HepG2 (cell line): Measurements from ENCODE around the gene ESYT1. TPM values are rescaled to one million over a fixed set of nuclear protein-coding genes. Genes with fewer than 3 reads are reported as not detected.

Experiments
- ATAC-seq: fragments of 200-7000 bp; cut with Tn5 transposase; 3 replicates; pipeline ENCODE4 v1.9.1; 2020; ENCODE audit warnings: mild to moderate bottlenecking, moderate library complexity
- BruUV-seq: library from RNA; stranded (reverse); fragments of 400-500 nt; replicated peaks from 2 replicates; lab custom pipeline; 2021; lab: Mats Ljungman, UMichigan
- CTCF ChIA-PET: fragments of 300-600 bp; formaldehyde crosslinking; extraction: SDS; loops from one replicate; lab custom pipeline; 2021; ENCODE audit warnings: low total read pairs, inconsistent platforms, low intra/inter-chr PET ratio; lab: Yijun Ruan, JAX
- POLR2A ChIA-PET: fragments of 350-600 bp; sonication (Branson Sonifier 250); formaldehyde crosslinking; loops from one replicate; lab custom pipeline; 2020; ENCODE audit warnings: antibody characterized with exemption, inconsistent platforms; lab: Yijun Ruan, JAX
- DNase-seq: peaks from one replicate; pipeline ENCODE4 v3.0.0-alpha.2; 2015; ENCODE audit warnings: low spot score
- FAIRE-seq: peaks from 3 replicates; lab custom pipeline; 2011; peaks lifted over from hg19 to GRCh38; lab: Jason Lieb, UNC
- H2AFZ ChIP-seq: one replicate; pipeline ENCODE4 v1.6.1; 2011; ENCODE audit warnings: low read length, inconsistent platforms
- H3K27ac ChIP-seq: fragments of 300-600 bp; 3 replicates; pipeline ENCODE4 v1.8.0; 2011; ENCODE audit warnings: mixed run types, mild to moderate bottlenecking, mixed read lengths, low read length, inconsistent platforms; ENCODE audit not compliant: insufficient read depth; ENCODE audit errors: extremely low read length
- H3K27me3 ChIP-seq, 2 experiments: fragments of 200-600 bp in 1 of 2; 2 replicates in 1 of 2; 3 replicates in 1 of 2; pipeline versions ENCODE4 v1.6.0 to v1.8.0; 2011; ENCODE audit warnings: low read length in 2 of 2, mild to moderate bottlenecking in 2 of 2, moderate library complexity in 2 of 2, inconsistent platforms in 1 of 2; ENCODE audit not compliant: insufficient read depth in 2 of 2, control insufficient read depth in 1 of 2
- H3K36me3 ChIP-seq, 2 experiments: fragments of 200-600 bp in 1 of 2; replicated peaks in 1 of 2; 2 replicates in 1 of 2; 3 replicates in 1 of 2; pipeline versions ENCODE4 v1.5.1 to v1.8.0; 2011; ENCODE audit warnings: low read length in 2 of 2, inconsistent platforms in 1 of 2; ENCODE audit not compliant: insufficient read depth in 2 of 2, control insufficient read depth in 1 of 2
- H3K4me1 ChIP-seq: 2 replicates; pipeline ENCODE4 v1.5.1; 2012; ENCODE audit warnings: low read length, inconsistent platforms; ENCODE audit not compliant: insufficient read depth
- H3K4me2 ChIP-seq: 2 replicates; pipeline ENCODE4 v1.6.0; 2011; ENCODE audit warnings: low read depth, low read length, inconsistent platforms
- H3K4me3 ChIP-seq, 3 experiments: fragments of 200-600 bp in 1 of 3; sonication (generic), shearing (Covaris generic) in 1 of 3; replicated peaks in 1 of 3; 2 replicates each; pipeline ENCODE4 v1.5.1; 2011 to 2016; ENCODE audit warnings: low read length in 3 of 3, inconsistent platforms in 2 of 3, low read depth in 2 of 3, mild to moderate bottlenecking in 2 of 3, control low read depth in 1 of 3, mixed read lengths in 1 of 3; ENCODE audit not compliant: insufficient read depth in 1 of 3
- H3K79me2 ChIP-seq: one replicate; pipeline ENCODE4 v1.6.1; 2011; ENCODE audit warnings: low read length, inconsistent platforms; ENCODE audit not compliant: insufficient read depth
- H3K9ac ChIP-seq: 2 replicates; pipeline ENCODE4 v1.6.0; 2011; ENCODE audit warnings: mild to moderate bottlenecking, low read depth, low read length, inconsistent platforms; ENCODE audit not compliant: insufficient read depth
- H3K9me3 ChIP-seq: 2 replicates; pipeline ENCODE4 v1.5.1; 2012; ENCODE audit warnings: mild to moderate bottlenecking, low read length
- H4K20me1 ChIP-seq: 2 replicates; pipeline ENCODE4 v1.6.0; 2011; ENCODE audit warnings: inconsistent platforms, mild to moderate bottlenecking, low read length, moderate library complexity; ENCODE audit not compliant: insufficient read depth
- ARID5B ChIP-seq: IDR thresholded peaks from 2 replicates; pipeline ENCODE4 v1.4.0; 2020; ENCODE audit warnings: mild to moderate bottlenecking, missing genetic modification reagents
- MBNL3 ChIP-seq: fragments of 250-450 bp; sonication (Bioruptor Pico); conservative IDR thresholded peaks from 2 replicates; pipeline ENCODE4 v1.8.0; 2022; ENCODE audit warnings: mild to moderate bottlenecking, inconsistent platforms
- MIER2 ChIP-seq: IDR thresholded peaks from 2 replicates; pipeline ENCODE4 v1.6.1; 2016; ENCODE audit warnings: missing biosample characterization, missing genetic modification reagents
- MXD3 ChIP-seq: IDR thresholded peaks from 2 replicates; pipeline ENCODE4 v1.6.1; 2016; ENCODE audit warnings: mild to moderate bottlenecking, missing biosample characterization, missing genetic modification reagents
- PATZ1 ChIP-seq: sonication (generic); formaldehyde crosslinking; IDR thresholded peaks from 2 replicates; pipeline ENCODE4 v1.4.0; 2020; ENCODE audit warnings: missing genetic modification reagents
- RNF219 ChIP-seq: sonication (generic); formaldehyde crosslinking; IDR thresholded peaks from 2 replicates; pipeline ENCODE4 v1.5.0; 2020; ENCODE audit warnings: mild to moderate bottlenecking, missing genetic modification reagents
- U2AF1 ChIP-seq: fragments of 200-400 bp; formaldehyde crosslinking; optimal IDR thresholded peaks from 2 replicates; pipeline ENCODE3; 2017; ENCODE audit warnings: mild to moderate bottlenecking, low read depth, low read length
- ZBTB21 ChIP-seq: sonication (generic); formaldehyde crosslinking; IDR thresholded peaks from 2 replicates; pipeline ENCODE4 v1.4.0; 2020; ENCODE audit warnings: missing genetic modification reagents
- ZMAT3 ChIP-seq: sonication (generic); formaldehyde crosslinking; conservative IDR thresholded peaks from 2 replicates; pipeline ENCODE4 v1.7.0; 2021; ENCODE audit warnings: missing genetic modification reagents
- ZNF564 ChIP-seq: sonication (generic); formaldehyde crosslinking; IDR thresholded peaks from 2 replicates; pipeline ENCODE4 v1.8.1; 2023; ENCODE audit warnings: mild to moderate bottlenecking, missing genetic modification reagents
- WGBS: methylation state at CpG from one replicate; pipeline ENCODE4 v1.1.6; 2017; ENCODE audit warnings: low lambda C conversion rate; 5-methylcytosine and 5-hydroxymethylcytosine counted together
- in situ Hi-C: cut with HindIII; loops from 2 replicates; pipeline ENCODE4 v1.10.0; 2017; ENCODE audit warnings: low pct_unique_long_range_greater_than_20kb; ENCODE audit not compliant: extremely low pct_ligation_motif_present
- intact Hi-C: fragments of 100-400 bp; cut with micrococcal nuclease; formaldehyde crosslinking; loops from one replicate; pipeline ENCODE4 v1.10.0; 2022; ENCODE audit not compliant: unreplicated experiment
- polyA plus RNA-seq, 8 experiments: library from polyadenylated mRNA; depleted of rRNA in 3 of 8; stranded (reverse) in 7 of 8; unstranded in 1 of 8; fragments of >200 nt; fragmentation: Illumina TruSeq in 4 of 8; extraction: Trizol in 4 of 8; gene quantifications; 2 replicates each; pipeline versions ENCODE4 v1.2.1 to v1.2.3, GENCODE V29; 2011 to 2016; ENCODE audit warnings: low read depth in 4 of 8, missing spikeins in 1 of 8, mixed read lengths in 1 of 8; ENCODE audit not compliant: insufficient read depth in 1 of 8
- total RNA-seq, 5 experiments: library from RNA; depleted of rRNA; stranded (reverse); fragments of >200 nt; fragmentation: Illumina TruSeq; extraction: Trizol; gene quantifications; 2 replicates each; pipeline ENCODE4 v1.2.3, GENCODE V29; 2016; ENCODE audit warnings: low read depth in 1 of 5

Gene ESYT1
- total and polyA plus RNA-seq, 2 of the 13 experiments (the other 11 are each of a cell fraction or from before 2014, with no cell fraction given), result 66.9 to 71.0 TPM

- no peak for TF ChIP-seq ARID5B
- TF ChIP-seq MBNL3, result no peak
- no peak for TF ChIP-seq ZBTB21
- TF ChIP-seq U2AF1, result no peak
- TF ChIP-seq RNF219 (CRISPR knock-in tag), result no peak
- TF ChIP-seq ZNF564, result no peak
- TF ChIP-seq, all 625 proteins: peak for 0
These were observed 2.0 kb downstream of the ESYT1 start (continued) for GRCh38 chr12:56129942-56130495.

GRCh38 chr12:56130876-56131275 lies 2.8 kb downstream of the ESYT1 start:
- H3K27ac ChIP-seq, result no peak overlapping the region
- intact Hi-C loops (no loop called here), in situ Hi-C loops (no loop called here)
- ATAC-seq, result no peak
- 0 out of 2 replicates have a peak overlapping the region, but pooled peaks have one; percentile 46 for H3K4me2 ChIP-seq
- no peaks in the 10 kb centered on the region for H3K9me3 ChIP-seq
- DNase-seq, result no peak
- peaks cover 34% of the 10 kb centered on the region for H3K4me1 ChIP-seq
- peaks cover 17% of the 10 kb centered on the region for H3K79me2 ChIP-seq
- H3K36me3 ChIP-seq, result peaks cover 17 to 38% of the 10 kb centered on the region in 2 experiments
- no peak for FAIRE-seq
- H4K20me1 ChIP-seq, result no peaks in the 10 kb centered on the region
- no peak overlapping the region for H2AFZ ChIP-seq
- no peak overlapping the region for H3K4me3 ChIP-seq
- WGBS, result 69% methylated on average over 4 of the region's 4 CpGs
- CTCF ChIA-PET, result no interaction called here
- POLR2A ChIA-PET, result no interaction called here
- H3K27me3 ChIP-seq, result no peaks in the 10 kb centered on the region
- no TSS peak for BruUV-seq
- no peak overlapping the region for H3K9ac ChIP-seq
- TF ChIP-seq MIER2 (CRISPR knock-in tag), result no peak
- no peak for TF ChIP-seq ZMAT3 (CRISPR knock-in tag)
- TF ChIP-seq MXD3 (CRISPR knock-in tag), result no peak
- no peak for TF ChIP-seq PATZ1 (CRISPR knock-in tag)
